Measurements from ENCODE around the gene RANBP10.
A peak's percentile ranks its signal among the peaks of the same experiment; 100 is the strongest.
"Not testable (repeated sequence)": the region's sequence is repeated elsewhere in the genome, so short reads cannot be mapped to it uniquely, and the experiment has no call there.

The RANBP10 gene

GRCh38 chr16:67719048-67719777 lies 87.1 kb downstream of the RANBP10 start, which contains the start of gene GFOD2:
Gene GFOD2 (minus strand): TSS chr16:67719316. CDS start chr16:67685715, 33,601 bp downstream.
- peak; percentile 96 to 99 (median 97) for DNase-seq (ENCODE audit: low read depth in 2 of 3, low spot score in 2 of 3)

DNA sequence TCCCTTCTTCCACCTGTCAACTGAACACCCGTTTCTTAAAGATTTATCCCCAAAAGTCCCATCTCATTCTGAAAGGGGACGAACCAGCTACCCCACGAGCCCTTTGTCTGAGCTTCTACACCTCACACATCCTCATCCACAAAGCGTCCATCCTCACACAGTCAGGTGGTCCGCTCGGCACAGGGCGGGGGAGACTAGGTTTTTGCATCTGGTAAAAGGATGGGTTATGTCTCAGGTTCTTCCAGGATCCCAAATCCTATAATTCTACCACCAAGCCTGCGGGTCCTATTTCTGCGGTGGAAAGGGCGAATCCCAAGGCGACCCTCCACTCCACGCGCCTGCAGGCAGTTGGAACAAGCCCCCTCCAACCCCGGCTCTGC lies 87.7 kb downstream of the RANBP10 start:
- DNase-seq (ENCODE audit: low read depth in 2 of 3, low spot score in 2 of 3): no peak

DNA sequence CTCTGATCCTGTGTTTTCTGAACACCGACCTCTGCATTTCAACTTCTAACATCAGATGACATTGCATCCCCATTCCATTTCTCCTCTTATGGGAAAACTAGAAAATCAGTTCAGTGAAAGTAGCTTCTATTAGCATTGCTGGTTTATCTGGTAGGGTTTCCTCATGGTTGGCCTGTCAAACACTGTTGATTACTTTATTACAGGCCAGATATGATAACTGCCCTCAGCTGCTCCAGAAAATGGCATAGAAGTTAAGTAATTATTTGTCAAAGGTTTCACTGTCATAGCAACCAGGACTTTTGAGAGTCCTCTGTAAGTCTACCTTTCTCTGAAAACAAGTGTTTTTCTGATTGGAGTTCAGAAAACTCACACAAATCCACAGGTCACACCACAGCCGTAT lies 90.3 kb downstream of the RANBP10 start:
- no peak for DNase-seq (ENCODE audit: low read depth in 2 of 3, low spot score in 2 of 3)

GRCh38 chr16:67714522-67714921 lies 91.8 kb downstream of the RANBP10 start:
- DNase-seq (ENCODE audit: low read depth in 2 of 3, low spot score in 2 of 3): no peak

GRCh38 chr16:67713647-67714273 lies 92.6 kb downstream of the RANBP10 start:
- no peak for DNase-seq (ENCODE audit: low read depth in 2 of 3, low spot score in 2 of 3)

DNA sequence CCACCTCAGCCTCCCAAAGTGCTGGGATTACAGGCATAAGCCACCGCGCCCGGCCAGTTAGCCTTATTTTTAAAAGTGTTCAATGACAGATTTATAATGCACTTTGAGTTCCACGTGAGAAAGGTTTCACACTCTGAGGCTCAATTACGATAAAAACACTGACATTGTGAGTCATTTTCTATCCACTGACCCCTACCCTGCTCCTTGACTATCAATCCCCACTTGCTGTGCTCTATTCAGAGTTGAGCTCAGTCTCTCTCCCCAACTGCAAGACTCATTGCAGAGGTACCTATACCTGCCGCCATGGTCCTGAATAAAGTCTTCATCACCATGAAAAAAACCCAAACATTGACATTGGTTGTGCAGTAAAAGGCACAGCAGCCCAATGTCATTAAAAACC lies 95.8 kb downstream of the RANBP10 start:
- no peak for DNase-seq (ENCODE audit: low read depth in 2 of 3, low spot score in 2 of 3)

DNA sequence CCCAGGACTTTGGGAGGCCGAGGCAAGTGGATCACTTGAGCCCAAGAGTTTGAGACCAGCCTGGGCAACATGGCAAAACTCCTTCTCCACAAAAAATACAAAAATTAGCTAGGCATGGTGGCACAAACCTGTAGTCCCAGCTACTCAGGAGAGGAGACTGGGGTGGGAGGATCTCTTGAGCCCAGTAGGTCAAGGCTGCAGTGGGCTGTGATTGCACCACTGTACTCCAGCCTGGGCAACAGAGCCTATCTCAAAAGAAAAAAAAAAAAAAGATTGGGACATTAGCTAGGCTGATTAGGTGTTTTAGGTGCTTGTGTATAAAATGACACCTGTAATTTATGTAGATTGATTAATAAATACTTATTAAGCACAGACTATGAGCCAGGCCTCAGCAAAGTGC lies 97.3 kb downstream of the RANBP10 start:
- DNase-seq (ENCODE audit: low read depth in 2 of 3, low spot score in 2 of 3): no peak

- no peak for DNase-seq (ENCODE audit: low read depth in 2 of 3, low spot score in 2 of 3)
These were observed 98.0 kb downstream of the RANBP10 start for GRCh38 chr16:67708368-67708771.

DNA sequence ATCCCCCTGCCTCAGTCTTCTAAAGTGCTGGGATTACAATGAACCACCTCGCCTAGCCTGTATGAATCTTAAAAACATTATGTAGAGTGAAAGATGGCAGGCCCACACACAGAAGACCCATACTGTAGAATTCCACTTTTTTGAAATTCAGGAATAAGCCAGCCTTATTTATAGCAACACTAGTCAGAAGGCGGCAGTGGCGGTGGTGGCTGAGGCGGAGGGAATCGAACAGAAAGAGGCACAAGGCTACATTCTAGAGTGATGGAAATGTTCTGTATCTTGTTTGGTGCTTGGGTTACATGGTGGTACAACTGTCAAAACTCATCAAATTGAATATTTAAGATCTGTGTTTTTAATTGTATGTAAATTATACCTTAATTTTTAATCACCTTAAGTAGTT lies 98.6 kb downstream of the RANBP10 start:
- DNase-seq (ENCODE audit: low read depth in 2 of 3, low spot score in 2 of 3): no peak

GRCh38 chr16:67707210-67707609 lies 99.2 kb downstream of the RANBP10 start:
- DNase-seq (ENCODE audit: low read depth in 2 of 3, low spot score in 2 of 3): no peak

GRCh38 chr16:67704110-67704509 lies 102.2 kb downstream of the RANBP10 start:
- no peak for DNase-seq (ENCODE audit: low read depth in 2 of 3, low spot score in 2 of 3)

- DNase-seq (ENCODE audit: low read depth in 2 of 3, low spot score in 2 of 3): no peak
These were observed 102.7 kb downstream of the RANBP10 start for GRCh38 chr16:67703626-67704025.

- no peak for DNase-seq (ENCODE audit: low read depth in 2 of 3, low spot score in 2 of 3)
These were observed 104.2 kb downstream of the RANBP10 start for GRCh38 chr16:67702130-67702529.

DNA sequence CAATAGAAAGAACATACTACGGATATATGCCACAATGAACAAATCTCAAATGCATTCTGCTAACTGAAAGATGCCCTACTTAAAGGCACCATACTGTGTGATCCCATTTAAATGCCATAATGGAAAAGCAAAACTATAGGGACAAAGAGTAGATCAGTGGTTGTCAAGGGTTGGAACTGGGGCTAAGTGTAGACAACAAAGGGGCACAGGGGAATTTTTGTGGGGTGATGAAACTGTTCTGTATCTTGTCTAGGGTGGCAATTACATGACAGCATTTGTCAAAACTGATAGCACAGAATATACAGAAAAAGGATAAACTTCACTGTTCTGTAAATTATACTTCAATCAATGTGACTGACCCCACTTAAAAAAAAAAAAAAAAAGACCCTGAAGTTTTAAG lies 104.9 kb downstream of the RANBP10 start:
- no peak for DNase-seq (ENCODE audit: low read depth in 2 of 3, low spot score in 2 of 3)

GRCh38 chr16:67699265-67699664 lies 107.1 kb downstream of the RANBP10 start:
- DNase-seq (ENCODE audit: low read depth in 2 of 3, low spot score in 2 of 3): no peak

GRCh38 chr16:67697422-67698185 lies 108.8 kb downstream of the RANBP10 start:
- DNase-seq (ENCODE audit: low read depth in 2 of 3, low spot score in 2 of 3): no peak

GRCh38 chr16:67694611-67695010 lies 111.7 kb downstream of the RANBP10 start:
- no peak for DNase-seq (ENCODE audit: low read depth in 2 of 3, low spot score in 2 of 3)

- not testable (repeated sequence) for DNase-seq (ENCODE audit: low read depth in 2 of 3, low spot score in 2 of 3)
These were observed 112.7 kb downstream of the RANBP10 start for GRCh38 chr16:67693517-67694285.

DNA sequence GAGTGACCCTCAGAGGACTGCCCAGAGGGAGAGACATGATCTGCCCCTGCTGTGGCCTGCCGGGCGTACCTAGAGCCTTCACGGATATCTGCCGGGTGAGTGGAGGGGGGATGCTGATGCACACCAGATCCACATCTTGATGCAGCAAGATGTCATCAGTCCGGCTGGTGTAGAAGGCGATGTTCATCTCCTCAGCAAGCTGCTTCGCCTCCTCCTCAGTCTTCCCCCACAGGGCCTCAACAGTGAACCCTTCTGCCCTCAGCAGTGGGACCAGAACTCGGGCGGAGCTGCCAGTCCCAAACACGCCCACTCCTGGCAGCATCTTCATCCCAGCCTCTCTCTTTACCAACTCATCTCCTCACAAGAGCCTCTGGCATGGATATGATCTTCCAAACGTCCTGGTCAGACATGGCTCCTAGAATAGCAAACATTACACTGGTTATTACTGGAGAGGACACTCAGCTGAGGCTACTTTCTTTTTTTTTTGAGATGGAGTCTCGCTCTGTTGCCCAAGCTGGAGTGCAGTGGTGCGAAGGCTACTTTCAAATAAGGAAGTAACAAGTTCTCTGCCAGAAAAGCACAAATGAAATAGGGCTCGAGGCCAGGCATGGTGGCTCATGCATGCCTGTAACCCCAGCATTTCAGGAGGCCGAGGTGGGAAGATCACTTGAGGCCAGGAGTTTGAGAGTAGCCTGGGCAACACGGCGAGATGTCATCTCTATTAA lies 120.8 kb downstream of the RANBP10 start:
- no peak for DNase-seq (ENCODE audit: low read depth in 2 of 3, low spot score in 2 of 3)

GRCh38 chr16:67683767-67684166 lies 122.6 kb downstream of the RANBP10 start:
- DNase-seq (ENCODE audit: low read depth in 2 of 3, low spot score in 2 of 3): no peak

Data from activated CD8-positive, alpha-beta memory T cell treated with anti-CD3 and anti-CD28 coated beads for 48 hours (primary cell).